Fibroblast of lung (primary cell): Measurements from ENCODE around the gene TC2N. TPM values are rescaled to one million over a fixed set of nuclear protein-coding genes. Genes with fewer than 3 reads are reported as not detected.

Source experiments
- DNase-seq, 2 donors: peaks; one replicate each; pipeline versions ENCODE4 v3.0.0 to v3.0.0-alpha.2; 2010; ENCODE audit warnings: low read depth in 2 of 2
- H2AFZ ChIP-seq: 2 replicates; pipeline ENCODE4 v1.5.1; 2012; ENCODE audit warnings: low read length, control low read depth, inconsistent platforms
- H3K27ac ChIP-seq: 2 replicates; pipeline ENCODE4 v1.5.1; 2011; ENCODE audit warnings: low read length, control low read depth; ENCODE audit not compliant: insufficient read depth
- H3K27me3 ChIP-seq: 2 replicates; pipeline ENCODE4 v1.5.1; 2011; ENCODE audit warnings: mild to moderate bottlenecking, low read length; ENCODE audit not compliant: control insufficient read depth, insufficient read depth
- H3K36me3 ChIP-seq: 2 replicates; pipeline ENCODE4 v1.5.1; 2011; ENCODE audit warnings: low read length; ENCODE audit not compliant: control insufficient read depth, insufficient read depth
- H3K4me1 ChIP-seq: 2 replicates; pipeline ENCODE4 v1.5.1; 2011; ENCODE audit warnings: low read length; ENCODE audit not compliant: control insufficient read depth, insufficient read depth; ENCODE audit errors: extremely low read depth
- H3K4me2 ChIP-seq: 2 replicates; pipeline ENCODE4 v1.5.1; 2011; ENCODE audit warnings: low read length, control low read depth; ENCODE audit not compliant: insufficient read depth; ENCODE audit errors: extremely low read depth
- H3K4me3 ChIP-seq, 4 experiments: fragments of 200-600 bp in 1 of 4; sonication (generic) in 1 of 4; replicated peaks in 1 of 4; 2 replicates each; pipeline ENCODE4 v1.5.1; 2011 to 2016; ENCODE audit warnings: low read length in 4 of 4, low read depth in 3 of 4, mild to moderate bottlenecking in 3 of 4, control low read depth in 2 of 4, inconsistent platforms in 1 of 4, mixed read lengths in 1 of 4; ENCODE audit not compliant: insufficient read depth in 1 of 4; ENCODE audit errors: control extremely low read depth in 1 of 4
- H3K79me2 ChIP-seq: 2 replicates; pipeline ENCODE4 v1.5.1; 2012; ENCODE audit warnings: mild to moderate bottlenecking, low read length, inconsistent platforms; ENCODE audit not compliant: control insufficient read depth, insufficient read depth
- H3K9ac ChIP-seq: 2 replicates; pipeline ENCODE4 v1.5.1; 2011; ENCODE audit warnings: mild to moderate bottlenecking, low read length, control low read depth; ENCODE audit not compliant: insufficient read depth
- H3K9me3 ChIP-seq: 2 replicates; pipeline ENCODE4 v1.5.1; 2012; ENCODE audit warnings: low read depth, low read length; ENCODE audit not compliant: control insufficient read depth, insufficient read depth
- H4K20me1 ChIP-seq: 2 replicates; pipeline ENCODE4 v1.5.1; 2011; ENCODE audit warnings: low read length; ENCODE audit not compliant: control insufficient read depth, insufficient read depth; ENCODE audit errors: extremely low read depth
- EZH2 ChIP-seq: IDR thresholded peaks from 2 replicates; pipeline ENCODE4 v1.5.1; 2012; ENCODE audit warnings: low read length, control low read depth, mild to moderate bottlenecking; ENCODE audit errors: missing control alignments
- polyA plus RNA-seq, 2 donors: library from polyadenylated mRNA; depleted of rRNA in 1 of 2; stranded (reverse) in 1 of 2; unstranded in 1 of 2; fragments of >200 nt; gene quantifications; 2 replicates each; pipeline ENCODE4 v1.2.1, GENCODE V29; 2011 to 2012; ENCODE audit warnings: missing spikeins in 1 of 2
- total RNA-seq: library from RNA; depleted of rRNA; stranded (reverse); fragments of >200 nt; gene quantifications from 2 replicates; pipeline ENCODE4 v1.2.1, GENCODE V29; 2014
- TF ChIP-seq, protein P1 (sequence below), 2 donors: IDR thresholded peaks in 1 of 2; conservative IDR thresholded peaks in 1 of 2; 1 replicate in 1 of 2; 2 replicates in 1 of 2; pipeline ENCODE4 v1.5.1; 2011 to 2012; ENCODE audit warnings: low read length in 2 of 2, control low read depth in 1 of 2, inconsistent platforms in 1 of 2, low read depth in 1 of 2, mild to moderate bottlenecking in 1 of 2

The TC2N gene
- total and polyA plus RNA-seq, 2 donors (not counting 1 experiment from before 2014, with no cell fraction given) = 0.19 to 0.83 TPM

DNA sequence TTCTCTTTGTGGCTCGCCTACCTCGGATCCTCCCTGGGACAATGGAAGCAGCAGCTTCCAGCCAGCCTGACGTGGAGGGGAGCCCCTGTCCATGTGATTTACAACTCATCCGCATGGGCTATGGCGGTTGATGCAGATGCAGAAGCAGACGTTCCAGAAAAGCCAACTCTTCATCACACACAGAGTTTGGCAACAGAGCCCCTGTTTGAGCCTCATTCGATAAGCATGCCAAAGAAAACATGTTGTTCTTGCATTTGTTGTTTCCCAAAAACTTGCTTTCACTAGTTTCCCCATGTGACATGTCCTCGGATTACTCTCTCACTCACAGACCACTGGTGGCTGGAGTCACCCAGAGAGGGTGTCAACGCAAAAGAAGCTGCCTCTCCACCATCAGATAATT is 16.4 kb upstream of the TC2N start:
- Histone ChIP-seq H3K27ac (no peak overlapping the region), H3K4me2 (no peak overlapping the region), H4K20me1 (no peaks in the 10 kb centered on the region), H3K27me3 (no peaks in the 10 kb centered on the region), H2AFZ (no peak overlapping the region), H3K4me1 (no peaks in the 10 kb centered on the region), H3K9me3 (no peaks in the 10 kb centered on the region), H3K4me3 (no peak overlapping the region), H3K79me2 (no peaks in the 10 kb centered on the region), H3K36me3 (peaks cover 4% of the 10 kb centered on the region), H3K9ac (no peak overlapping the region)
- peak in 1 of 2 donors; percentile 29 for DNase-seq
- TF ChIP-seq, protein P1, sequence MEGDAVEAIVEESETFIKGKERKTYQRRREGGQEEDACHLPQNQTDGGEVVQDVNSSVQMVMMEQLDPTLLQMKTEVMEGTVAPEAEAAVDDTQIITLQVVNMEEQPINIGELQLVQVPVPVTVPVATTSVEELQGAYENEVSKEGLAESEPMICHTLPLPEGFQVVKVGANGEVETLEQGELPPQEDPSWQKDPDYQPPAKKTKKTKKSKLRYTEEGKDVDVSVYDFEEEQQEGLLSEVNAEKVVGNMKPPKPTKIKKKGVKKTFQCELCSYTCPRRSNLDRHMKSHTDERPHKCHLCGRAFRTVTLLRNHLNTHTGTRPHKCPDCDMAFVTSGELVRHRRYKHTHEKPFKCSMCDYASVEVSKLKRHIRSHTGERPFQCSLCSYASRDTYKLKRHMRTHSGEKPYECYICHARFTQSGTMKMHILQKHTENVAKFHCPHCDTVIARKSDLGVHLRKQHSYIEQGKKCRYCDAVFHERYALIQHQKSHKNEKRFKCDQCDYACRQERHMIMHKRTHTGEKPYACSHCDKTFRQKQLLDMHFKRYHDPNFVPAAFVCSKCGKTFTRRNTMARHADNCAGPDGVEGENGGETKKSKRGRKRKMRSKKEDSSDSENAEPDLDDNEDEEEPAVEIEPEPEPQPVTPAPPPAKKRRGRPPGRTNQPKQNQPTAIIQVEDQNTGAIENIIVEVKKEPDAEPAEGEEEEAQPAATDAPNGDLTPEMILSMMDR (conservative IDR thresholded peaks at IDR 0.05 in 1 of 2, IDR thresholded peaks at IDR 0.05 in 1 of 2; ENCODE audit: low read depth in 1 of 2, low read length in 2 of 2) = no peak
- TF ChIP-seq EZH2 = no peak

DNA sequence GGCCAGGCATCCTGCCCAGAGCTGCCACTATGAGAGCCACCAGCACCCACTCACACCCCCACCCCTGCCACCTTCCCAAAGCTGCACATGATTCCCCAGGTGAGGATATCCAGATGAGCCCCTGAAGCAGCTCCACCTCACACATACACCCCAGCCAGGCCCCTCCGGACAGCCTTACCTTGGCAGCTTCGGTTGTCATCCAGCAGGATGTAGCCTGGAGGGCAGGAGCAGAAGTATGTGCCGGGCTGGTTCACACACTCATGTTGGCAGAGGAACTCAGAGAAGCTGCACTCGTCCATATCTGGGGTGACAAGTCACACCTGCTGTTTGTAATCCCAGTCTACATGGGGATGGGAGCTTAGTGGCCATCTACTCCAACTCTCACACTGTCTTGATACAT is 15.4 kb upstream of the TC2N start:
- no peaks in the 10 kb centered on the region for H4K20me1 ChIP-seq
- no peaks in the 10 kb centered on the region for H3K27me3 ChIP-seq
- TF ChIP-seq, protein P1 (conservative IDR thresholded peaks at IDR 0.05 in 1 of 2, IDR thresholded peaks at IDR 0.05 in 1 of 2; ENCODE audit: low read depth in 1 of 2, low read length in 2 of 2) = no peak
- no peak for TF ChIP-seq EZH2
- DNase-seq = no peak
- no peak overlapping the region for H2AFZ ChIP-seq
- peaks cover 4% of the 10 kb centered on the region for H3K36me3 ChIP-seq
- no peaks in the 10 kb centered on the region for H3K4me1 ChIP-seq
- H3K9ac ChIP-seq = no peak overlapping the region
- no peak overlapping the region for H3K4me3 ChIP-seq
- no peaks in the 10 kb centered on the region for H3K9me3 ChIP-seq
- H3K27ac ChIP-seq = no peak overlapping the region
- no peaks in the 10 kb centered on the region for H3K79me2 ChIP-seq
- no peak overlapping the region for H3K4me2 ChIP-seq

DNA sequence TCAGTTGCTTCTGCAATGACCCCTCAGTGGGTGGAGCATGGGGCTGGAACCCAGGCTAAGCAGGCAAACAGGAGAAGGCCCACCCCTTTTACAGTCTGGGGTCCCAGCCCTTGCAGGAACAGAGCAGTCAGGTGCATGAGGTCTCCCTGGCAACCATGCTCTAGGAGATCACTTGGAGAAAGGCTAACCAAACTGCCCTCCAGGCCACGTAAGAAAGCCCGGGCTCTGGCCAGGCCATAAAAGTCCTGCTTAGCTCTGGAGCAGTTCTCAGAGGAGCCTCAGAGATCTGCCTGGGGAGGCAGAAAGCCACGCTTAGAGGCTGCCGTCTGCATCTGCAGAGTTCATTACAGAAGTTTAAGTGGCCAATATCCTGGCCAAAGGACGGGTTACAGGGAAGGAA is 15.0 kb upstream of the TC2N start:
- Histone ChIP-seq H3K79me2 (no peaks in the 10 kb centered on the region), H3K9me3 (no peaks in the 10 kb centered on the region), H4K20me1 (no peaks in the 10 kb centered on the region), H2AFZ (no peak overlapping the region), H3K4me3 (no peak overlapping the region), H3K4me1 (no peaks in the 10 kb centered on the region), H3K27me3 (no peaks in the 10 kb centered on the region), H3K27ac (no peak overlapping the region), H3K4me2 (no peak overlapping the region), H3K9ac (no peak overlapping the region), H3K36me3 (peaks cover 4% of the 10 kb centered on the region)
- DNase-seq = no peak
- TF ChIP-seq, protein P1 (conservative IDR thresholded peaks at IDR 0.05 in 1 of 2, IDR thresholded peaks at IDR 0.05 in 1 of 2; ENCODE audit: low read depth in 1 of 2, low read length in 2 of 2) = no peak
- no peak for TF ChIP-seq EZH2
